Rectal smooth muscle tissue (tissue), 1 donor: ENCODE data around the gene FAM161A.
A peak's percentile ranks its signal among the peaks of the same experiment; 100 is the strongest.
"Not testable (repeated sequence)": the region's sequence is repeated elsewhere in the genome, so short reads cannot be mapped to it uniquely, and the experiment has no call there.

ENCODE experiments used
- H3K27ac ChIP-seq: one replicate; pipeline ENCODE4 v1.7.0; 2013; ENCODE audit warnings: low read depth, low read length, inconsistent platforms
- H3K27me3 ChIP-seq: one replicate; pipeline ENCODE4 v1.7.0; 2013; ENCODE audit warnings: low read length; ENCODE audit not compliant: control insufficient read depth, insufficient read depth
- H3K36me3 ChIP-seq: one replicate; pipeline ENCODE4 v1.7.0; 2013; ENCODE audit warnings: low read length; ENCODE audit not compliant: control insufficient read depth, insufficient read depth
- H3K4me1 ChIP-seq: one replicate; pipeline ENCODE4 v1.7.0; 2013; ENCODE audit warnings: low read length; ENCODE audit not compliant: control insufficient read depth, insufficient read depth
- H3K4me3 ChIP-seq: one replicate; pipeline ENCODE4 v1.7.0; 2013; ENCODE audit warnings: low read length
- H3K9ac ChIP-seq: one replicate; pipeline ENCODE4 v1.7.0; 2013; ENCODE audit warnings: low read length

FAM161A gene

DNA sequence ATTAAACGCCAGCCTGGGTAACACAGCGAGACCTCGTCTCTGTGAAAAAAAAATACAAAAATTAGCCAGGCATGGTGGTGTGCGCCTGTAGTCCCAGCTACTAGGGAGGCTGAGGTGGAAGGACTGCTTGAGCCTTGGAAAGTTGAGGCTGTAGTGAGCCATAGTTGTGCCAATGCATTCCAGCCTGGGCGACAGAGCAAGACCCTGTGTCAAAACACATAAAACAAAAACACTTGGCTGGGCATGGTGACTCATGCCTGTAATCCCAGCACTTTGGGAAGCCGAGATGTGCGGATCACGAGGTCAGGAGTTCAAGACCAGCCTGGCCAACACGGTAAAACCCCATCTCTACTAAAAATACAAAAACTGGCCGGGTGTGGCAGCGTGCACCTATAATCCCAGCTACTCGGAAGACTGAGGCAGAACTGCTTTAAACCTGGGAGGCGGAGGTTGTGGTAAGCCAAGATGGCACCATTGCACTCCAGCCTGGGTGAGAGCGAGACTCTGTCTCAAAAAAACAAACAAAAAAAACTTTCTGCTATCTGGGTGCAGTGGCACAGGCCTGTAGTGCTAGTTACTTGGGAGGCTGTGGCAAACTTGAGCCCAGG is 12.7 kb upstream of the FAM161A start:
- H3K36me3 ChIP-seq = peaks cover 14% of the 10 kb centered on the region
- not testable (repeated sequence) for H3K27me3 ChIP-seq, H3K27ac ChIP-seq, H3K4me3 ChIP-seq, H3K9ac ChIP-seq, H3K4me1 ChIP-seq

DNA sequence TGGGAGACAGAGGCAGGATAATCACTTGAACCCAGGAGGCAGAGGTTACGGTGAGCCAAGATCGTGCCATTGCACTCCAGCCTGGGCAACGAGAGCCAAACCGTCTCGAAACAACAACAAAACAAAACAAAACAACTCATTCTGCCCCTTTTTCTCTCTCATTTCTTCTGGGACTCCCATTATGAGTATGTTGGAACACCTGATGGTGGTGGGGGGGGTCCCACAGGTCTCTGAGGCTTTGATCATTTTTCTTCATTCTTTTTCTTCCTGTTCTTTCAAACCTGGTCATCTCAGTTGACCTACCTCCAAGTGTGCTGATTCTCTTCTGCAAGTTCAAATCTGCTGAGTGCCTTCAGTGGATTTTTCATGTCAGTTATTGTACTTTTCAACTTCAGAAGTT is 8.2 kb upstream of the FAM161A start:
- Histone ChIP-seq H3K4me3 (no peak overlapping the region), H3K9ac (no peak overlapping the region), H3K27me3 (no peaks in the 10 kb centered on the region), H3K4me1 (no peaks in the 10 kb centered on the region), H3K36me3 (peaks cover 6% of the 10 kb centered on the region), H3K27ac (no peak overlapping the region)

GRCh38 chr2:61857224-61857623 is 3.4 kb upstream of the FAM161A start:
- Histone ChIP-seq H3K36me3 (no peaks in the 10 kb centered on the region), H3K27ac (no peak overlapping the region), H3K4me3 (no peak overlapping the region), H3K4me1 (no peaks in the 10 kb centered on the region), H3K27me3 (no peaks in the 10 kb centered on the region), H3K9ac (no peak overlapping the region)

DNA sequence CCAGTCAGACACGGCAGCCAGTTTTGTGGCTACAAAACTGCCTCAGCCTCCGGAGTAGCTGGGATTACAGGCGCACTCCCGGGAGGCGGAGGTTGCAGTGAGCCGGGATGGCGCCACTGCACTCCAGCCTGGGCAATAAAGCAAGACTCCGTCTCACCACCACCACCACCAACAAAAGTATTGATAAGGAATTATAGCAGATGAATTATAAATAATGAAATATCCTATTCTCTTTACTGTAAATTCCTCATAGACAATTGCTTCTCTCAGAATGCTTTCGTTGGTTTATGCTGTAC is 1.4 kb upstream of the FAM161A start:
- no peak overlapping the region for H3K27ac ChIP-seq
- peak overlapping the region; percentile 85 for H3K4me3 ChIP-seq
- no peaks in the 10 kb centered on the region for H3K27me3 ChIP-seq
- no peaks in the 10 kb centered on the region for H3K36me3 ChIP-seq
- H3K9ac ChIP-seq = no peak overlapping the region
- no peaks in the 10 kb centered on the region for H3K4me1 ChIP-seq

DNA sequence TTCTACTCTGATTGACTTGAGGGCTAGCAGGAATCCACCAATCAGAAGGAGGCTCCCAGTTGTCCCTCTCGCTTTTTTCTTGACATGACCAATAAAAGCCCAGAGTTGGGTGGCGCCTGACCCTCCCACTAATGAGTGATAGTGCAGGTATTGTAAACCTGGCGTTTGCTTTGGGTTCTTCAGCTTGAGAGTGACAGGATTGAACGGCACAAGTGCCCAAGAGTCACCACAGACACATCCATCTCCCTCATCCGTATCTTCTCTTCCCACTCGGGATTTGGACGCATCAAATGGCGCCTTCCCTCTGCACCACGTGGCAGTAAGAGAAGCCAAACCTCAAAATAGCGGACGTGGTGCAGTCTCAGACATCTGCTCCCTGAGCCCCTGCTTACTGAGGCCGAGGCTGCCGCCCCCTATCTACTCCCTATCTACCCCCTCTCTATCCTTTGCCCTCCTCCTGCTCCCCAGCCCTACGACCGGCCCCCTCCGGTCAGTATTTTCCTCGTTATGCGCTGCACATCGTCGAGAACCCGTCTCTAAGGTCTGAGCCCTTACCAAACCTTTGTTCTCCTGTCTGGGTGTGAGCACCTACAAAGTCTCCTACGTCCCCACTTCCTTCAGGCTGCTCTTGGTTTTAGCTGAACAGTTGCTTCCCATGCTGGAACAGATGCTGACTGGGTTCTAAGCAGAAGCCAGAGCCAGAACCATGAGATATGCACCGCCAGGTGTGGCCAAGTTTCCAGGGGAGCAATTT is 881 bp upstream of the FAM161A start:
- Histone ChIP-seq H3K27ac (no peak overlapping the region), H3K36me3 (no peaks in the 10 kb centered on the region), H3K4me1 (no peaks in the 10 kb centered on the region), H3K27me3 (no peaks in the 10 kb centered on the region), H3K9ac (peak overlapping the region; percentile 11), H3K4me3 (peak overlapping the region; percentile 85)

DNA sequence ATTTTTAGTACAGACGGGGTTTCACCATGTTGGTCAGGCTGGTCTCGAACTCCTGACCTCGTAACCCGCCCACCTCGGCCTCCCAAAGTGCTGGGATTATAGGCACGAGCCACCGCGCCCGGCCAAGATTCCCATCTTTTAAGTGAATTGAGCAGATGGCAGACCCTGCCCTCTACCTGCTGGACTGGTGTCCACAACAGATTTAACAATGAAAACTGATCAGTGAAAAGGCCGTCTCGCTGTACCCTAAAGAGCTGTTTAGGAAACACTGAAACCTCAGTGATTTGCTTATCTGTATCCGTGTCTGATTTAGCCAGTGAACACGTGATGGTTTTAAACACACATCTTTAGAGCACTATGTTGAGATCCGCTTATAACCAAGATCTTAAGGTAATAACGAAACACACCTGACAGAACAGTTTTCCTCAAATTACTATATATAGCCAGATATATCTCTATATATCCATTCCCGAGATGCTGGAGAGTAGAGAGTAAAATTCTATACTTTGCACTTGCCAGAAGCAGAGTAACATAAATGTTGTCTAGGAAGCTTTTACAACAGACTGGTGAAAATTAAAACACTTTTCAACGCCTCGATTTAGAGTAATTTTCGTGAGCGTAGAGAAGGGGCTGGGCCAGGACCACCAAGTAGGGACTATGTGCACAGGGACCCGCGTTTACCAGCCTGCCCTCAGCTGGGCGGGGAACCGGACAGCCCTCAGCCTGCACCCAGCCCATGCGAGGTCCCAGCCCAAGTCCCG is 594 bp downstream of the FAM161A start:
- H3K27ac ChIP-seq = peak overlapping the region; percentile 92
- no peaks in the 10 kb centered on the region for H3K27me3 ChIP-seq
- no peaks in the 10 kb centered on the region for H3K4me1 ChIP-seq
- peak overlapping the region; percentile 85 for H3K4me3 ChIP-seq
- no peaks in the 10 kb centered on the region for H3K36me3 ChIP-seq
- peak overlapping the region; percentile 33 for H3K9ac ChIP-seq

DNA sequence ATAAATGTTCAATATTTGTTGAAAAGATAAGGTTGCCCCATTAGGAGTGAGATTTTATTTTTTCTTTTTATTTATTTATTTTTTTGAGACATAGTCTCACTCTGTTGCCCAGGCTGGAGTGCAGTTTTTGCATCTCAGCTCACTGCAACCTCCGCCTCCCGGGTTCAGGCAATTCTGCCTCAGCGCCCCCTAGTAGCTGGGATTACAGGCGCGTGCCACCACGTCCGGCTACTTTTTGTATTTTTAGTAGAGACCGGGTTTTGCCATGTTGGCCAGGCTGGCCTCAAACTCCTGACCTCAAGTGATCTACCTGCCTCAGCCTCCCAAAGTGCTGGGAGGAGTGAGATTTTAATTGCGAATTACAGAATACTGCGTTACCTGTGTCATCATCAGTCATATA is 2.6 kb downstream of the FAM161A start:
- H3K4me1 ChIP-seq, H3K27me3 ChIP-seq, H3K9ac ChIP-seq, H3K27ac ChIP-seq, H3K4me3 ChIP-seq, H3K36me3 ChIP-seq: not testable (repeated sequence)

DNA sequence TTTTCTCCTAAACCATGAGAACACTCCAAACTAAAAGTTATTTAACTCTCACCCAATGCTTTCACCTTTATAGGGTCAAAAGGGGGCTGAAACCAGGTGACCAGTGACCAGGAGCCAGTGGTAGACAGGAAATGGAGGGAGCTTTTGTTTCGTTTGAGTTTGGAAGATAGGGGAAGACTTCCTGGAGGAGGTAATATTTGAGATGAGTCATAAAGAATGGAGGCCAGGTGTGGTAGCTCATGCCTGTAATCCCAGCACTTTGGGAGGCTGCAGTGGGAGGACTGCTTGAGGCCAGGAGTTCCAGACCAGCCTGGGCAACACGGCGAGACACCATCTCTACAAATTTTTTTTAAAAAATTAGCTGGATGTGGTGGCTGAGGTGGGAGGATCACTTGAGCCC is 8.5 kb downstream of the FAM161A start:
- H3K27ac ChIP-seq = no peak overlapping the region
- H3K4me3 ChIP-seq = no peak overlapping the region
- no peaks in the 10 kb centered on the region for H3K27me3 ChIP-seq
- H3K9ac ChIP-seq = no peak overlapping the region
- no peaks in the 10 kb centered on the region for H3K4me1 ChIP-seq
- no peaks in the 10 kb centered on the region for H3K36me3 ChIP-seq

GRCh38 chr2:61841286-61841685 is 12.6 kb downstream of the FAM161A start:
- no peak overlapping the region for H3K4me3 ChIP-seq
- H3K27me3 ChIP-seq = no peaks in the 10 kb centered on the region
- no peak overlapping the region for H3K27ac ChIP-seq
- H3K36me3 ChIP-seq = no peaks in the 10 kb centered on the region
- no peaks in the 10 kb centered on the region for H3K4me1 ChIP-seq
- no peak overlapping the region for H3K9ac ChIP-seq

- Histone ChIP-seq H3K4me1 (no peaks in the 10 kb centered on the region), H3K27me3 (no peaks in the 10 kb centered on the region), H3K27ac (no peak overlapping the region), H3K36me3 (no peaks in the 10 kb centered on the region), H3K9ac (no peak overlapping the region), H3K4me3 (no peak overlapping the region)
Measured at GRCh38 chr2:61834893-61835292, 19.0 kb downstream of the FAM161A start.

- H3K4me1 ChIP-seq = no peaks in the 10 kb centered on the region
- no peaks in the 10 kb centered on the region for H3K36me3 ChIP-seq
- no peak overlapping the region for H3K9ac ChIP-seq
- no peak overlapping the region for H3K27ac ChIP-seq
- H3K4me3 ChIP-seq = no peak overlapping the region
- no peaks in the 10 kb centered on the region for H3K27me3 ChIP-seq
Measured at GRCh38 chr2:61833971-61834370, 19.9 kb downstream of the FAM161A start.

DNA sequence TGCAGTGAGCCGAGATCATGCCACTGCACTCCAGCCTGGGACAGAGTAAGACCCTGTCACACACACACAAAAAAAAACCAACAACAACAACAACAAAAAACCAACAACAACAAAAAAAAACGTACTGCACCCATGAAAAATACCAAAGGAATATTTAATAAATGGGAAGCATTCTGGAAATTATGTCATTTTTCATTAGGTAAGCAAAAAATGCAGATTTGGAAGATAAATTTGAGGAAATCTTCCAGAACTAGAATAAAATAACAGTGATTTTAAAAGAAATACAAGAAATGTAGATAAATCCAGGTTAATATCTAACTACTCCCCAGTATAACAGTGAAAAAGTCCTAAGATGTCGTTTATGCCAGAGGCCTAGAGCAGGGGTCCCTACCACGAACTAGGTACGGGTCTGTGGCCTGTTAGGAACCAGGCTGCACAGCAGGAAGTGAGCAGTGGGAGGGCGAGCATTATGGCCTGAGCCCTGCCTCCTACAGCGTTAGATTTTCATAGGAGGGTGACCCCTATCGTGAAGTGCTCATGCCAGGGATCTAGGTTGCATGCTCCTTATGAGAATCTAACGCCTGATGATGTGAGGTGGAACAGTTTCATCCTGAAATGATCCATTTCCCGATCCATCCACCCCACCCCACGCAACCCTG is 21.5 kb downstream of the FAM161A start:
- Histone ChIP-seq H3K27ac (no peak overlapping the region), H3K36me3 (no peaks in the 10 kb centered on the region), H3K4me1 (no peaks in the 10 kb centered on the region), H3K9ac (no peak overlapping the region), H3K27me3 (no peaks in the 10 kb centered on the region), H3K4me3 (no peak overlapping the region)
